ENCODE measurements around the gene NOVA1.
"Not testable (repeated sequence)": the region's sequence is repeated elsewhere in the genome, so short reads cannot be mapped to it uniquely, and the experiment has no call there.

NOVA1 gene, protein sequence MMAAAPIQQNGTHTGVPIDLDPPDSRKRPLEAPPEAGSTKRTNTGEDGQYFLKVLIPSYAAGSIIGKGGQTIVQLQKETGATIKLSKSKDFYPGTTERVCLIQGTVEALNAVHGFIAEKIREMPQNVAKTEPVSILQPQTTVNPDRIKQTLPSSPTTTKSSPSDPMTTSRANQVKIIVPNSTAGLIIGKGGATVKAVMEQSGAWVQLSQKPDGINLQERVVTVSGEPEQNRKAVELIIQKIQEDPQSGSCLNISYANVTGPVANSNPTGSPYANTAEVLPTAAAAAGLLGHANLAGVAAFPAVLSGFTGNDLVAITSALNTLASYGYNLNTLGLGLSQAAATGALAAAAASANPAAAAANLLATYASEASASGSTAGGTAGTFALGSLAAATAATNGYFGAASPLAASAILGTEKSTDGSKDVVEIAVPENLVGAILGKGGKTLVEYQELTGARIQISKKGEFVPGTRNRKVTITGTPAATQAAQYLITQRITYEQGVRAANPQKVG

DNA sequence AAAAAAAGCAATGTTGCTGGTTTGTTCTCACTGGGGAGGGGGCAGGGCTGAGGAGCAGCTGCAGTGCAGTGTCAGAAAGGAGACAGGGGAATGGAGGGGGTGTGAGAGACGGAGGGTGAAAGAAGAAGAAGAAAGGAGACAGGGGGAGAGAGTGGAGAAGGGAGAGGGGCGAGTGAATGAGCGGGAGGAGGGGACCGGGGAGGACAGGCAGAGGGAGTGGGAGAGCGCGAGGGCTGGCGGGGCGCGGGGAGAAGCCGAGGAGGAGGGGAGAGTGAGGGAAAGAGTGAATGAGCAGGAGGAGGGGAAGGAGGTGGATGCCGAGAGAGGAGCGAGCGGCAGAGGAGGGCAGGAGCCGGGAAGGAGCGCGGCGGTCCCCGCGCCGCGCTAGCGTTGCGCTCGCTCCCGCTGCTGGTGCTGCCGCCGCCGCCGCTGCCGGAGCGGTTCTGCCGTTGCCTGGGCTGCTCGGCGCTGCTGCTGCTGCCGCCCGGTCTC is at the start of gene NOVA1:
TSS of gene NOVA1 (minus strand) at position 445 of the 492 bp plus-strand sequence. CDS start 597 bp downstream, outside the sequence.
- H3K4me3 ChIP-seq (ENCODE audit: low read depth, low read length), result peak within 1 kb of the TSS; percentile 89

DNA sequence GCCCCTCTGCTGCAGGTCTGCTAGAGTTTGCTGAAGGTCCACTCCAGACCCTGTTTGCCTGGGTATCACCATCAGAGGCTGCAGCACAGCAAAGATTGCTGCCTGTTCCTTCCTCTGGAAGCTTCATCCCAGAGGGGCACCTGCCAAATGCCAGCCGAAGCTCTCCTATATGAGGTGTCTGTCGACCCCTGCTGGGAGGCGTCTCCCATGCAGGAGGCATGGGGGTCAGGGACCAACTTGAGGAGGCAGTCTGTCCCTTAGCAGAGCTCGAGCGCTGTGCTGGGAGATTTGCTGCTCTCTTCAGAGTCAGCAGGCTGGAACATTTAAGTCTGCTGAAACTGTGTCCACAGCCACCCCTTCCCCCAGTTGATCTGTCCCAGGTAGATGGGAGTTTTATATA is 47.2 kb upstream of the NOVA1 start:
- not testable (repeated sequence) for H3K4me3 ChIP-seq (ENCODE audit: low read depth, low read length)

DNA sequence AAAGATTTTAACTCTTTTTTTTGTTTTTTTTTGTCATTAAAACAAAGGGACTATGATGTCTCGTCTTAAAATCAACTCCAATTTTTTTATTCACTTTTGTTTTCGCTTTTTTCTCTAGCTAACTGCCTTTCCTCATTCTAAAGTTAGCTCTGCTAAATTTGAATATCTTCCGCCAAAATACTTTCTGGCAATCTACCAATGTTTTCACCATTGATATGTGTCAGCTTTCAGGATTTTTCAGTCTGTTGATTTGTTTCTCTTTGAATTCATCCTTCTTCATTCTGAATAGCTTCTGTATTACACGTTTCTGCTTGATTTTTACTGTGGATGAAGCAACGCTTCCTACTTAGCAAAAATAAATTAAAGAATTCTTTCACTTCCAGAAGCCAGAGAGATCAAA is 38.7 kb upstream of the NOVA1 start:
- no peak overlapping the region for H3K4me3 ChIP-seq (ENCODE audit: low read depth, low read length)

DNA sequence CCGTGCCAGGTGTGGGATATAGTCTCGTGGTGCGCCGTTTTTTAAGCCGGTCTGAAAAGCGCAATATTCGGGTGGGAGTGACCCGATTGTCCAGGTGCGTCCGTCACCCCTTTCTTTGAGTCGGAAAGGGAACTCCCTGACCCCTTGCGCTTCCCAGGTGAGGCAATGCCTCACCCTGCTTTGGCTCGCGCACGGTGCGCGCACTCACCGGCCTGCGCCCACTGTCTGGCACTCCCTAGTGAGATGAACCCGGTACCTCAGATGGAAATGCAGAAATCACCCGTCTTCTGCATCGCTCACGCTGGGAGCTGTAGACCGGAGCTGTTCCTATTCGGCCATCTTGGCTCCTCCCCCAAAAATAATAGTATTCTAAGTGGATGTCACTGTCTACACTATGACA is 37.1 kb upstream of the NOVA1 start:
- not testable (repeated sequence) for H3K4me3 ChIP-seq (ENCODE audit: low read depth, low read length)

DNA sequence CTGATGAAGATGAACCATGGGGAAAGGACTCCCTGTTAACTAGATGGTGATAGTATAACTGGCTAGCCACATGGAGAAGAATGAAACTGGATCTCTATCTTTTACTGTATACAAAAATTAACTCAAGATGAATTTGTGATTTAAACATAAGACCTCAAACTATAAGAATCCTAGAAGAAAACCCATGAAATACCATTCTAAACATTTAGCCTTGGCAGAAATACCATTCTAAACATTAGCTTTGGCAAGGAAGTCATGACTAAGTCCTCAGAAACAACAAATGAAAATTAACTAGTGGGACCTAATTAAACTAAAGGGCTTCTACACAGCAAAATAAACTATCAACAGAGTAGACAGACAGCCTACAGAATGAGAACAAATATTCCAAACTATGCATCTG is 28.4 kb upstream of the NOVA1 start:
- no peak overlapping the region for H3K4me3 ChIP-seq (ENCODE audit: low read depth, low read length)

DNA sequence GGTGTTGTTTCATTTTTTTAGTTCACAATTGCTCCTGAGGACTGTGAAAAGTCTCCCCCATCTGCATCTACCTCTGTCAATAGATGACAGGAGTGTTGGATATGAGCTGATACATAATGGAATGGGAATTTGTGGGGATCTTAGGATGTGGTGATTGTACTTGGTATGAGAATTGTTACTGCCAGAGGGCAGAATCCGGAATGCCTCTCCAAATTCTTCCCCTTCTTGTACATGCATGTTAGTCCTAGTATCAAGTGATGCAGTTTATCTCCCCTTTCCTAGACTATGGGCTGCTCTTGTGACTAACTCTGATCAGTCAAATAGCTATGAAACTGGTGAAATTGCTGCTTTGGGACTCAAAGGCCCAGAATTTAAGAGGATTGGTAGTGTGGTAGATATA is 24.8 kb upstream of the NOVA1 start:
- H3K4me3 ChIP-seq (ENCODE audit: low read depth, low read length), result no peak overlapping the region

DNA sequence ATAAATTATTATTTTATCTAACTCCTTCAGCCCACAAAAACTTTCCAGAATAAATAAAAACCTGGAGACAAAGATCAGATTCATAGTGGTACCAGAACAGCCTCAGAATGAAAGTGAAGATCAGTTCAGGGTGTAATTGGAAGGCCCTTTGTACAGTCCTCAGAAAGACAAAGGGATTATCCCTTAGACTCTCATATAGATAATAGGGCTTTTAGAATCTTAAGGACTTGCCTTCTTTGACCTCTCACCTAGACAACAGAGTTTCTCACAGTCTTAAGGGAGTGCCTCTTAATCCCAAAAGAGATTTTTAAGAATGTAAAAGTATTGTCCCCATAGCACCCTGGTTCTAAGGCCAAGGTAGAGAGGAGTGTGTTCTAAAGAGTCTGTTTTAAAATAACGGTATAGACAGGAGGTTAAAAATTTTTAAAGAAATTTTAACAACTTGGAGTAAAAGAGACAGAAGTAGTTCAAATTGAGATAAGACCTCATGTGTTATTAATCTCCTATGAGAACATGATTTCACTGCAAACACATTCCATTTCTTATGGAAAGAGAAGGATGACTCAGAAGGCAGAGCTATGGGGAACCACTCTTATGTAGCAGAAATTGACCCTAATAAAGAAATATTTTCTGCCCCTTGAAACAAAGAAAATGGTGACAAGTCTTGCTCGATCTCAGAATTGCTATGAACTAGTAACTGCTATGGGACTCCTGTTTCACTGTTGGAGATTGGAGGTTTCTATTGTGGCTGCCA is 24.2 kb upstream of the NOVA1 start:
- no peak overlapping the region for H3K4me3 ChIP-seq (ENCODE audit: low read depth, low read length)

DNA sequence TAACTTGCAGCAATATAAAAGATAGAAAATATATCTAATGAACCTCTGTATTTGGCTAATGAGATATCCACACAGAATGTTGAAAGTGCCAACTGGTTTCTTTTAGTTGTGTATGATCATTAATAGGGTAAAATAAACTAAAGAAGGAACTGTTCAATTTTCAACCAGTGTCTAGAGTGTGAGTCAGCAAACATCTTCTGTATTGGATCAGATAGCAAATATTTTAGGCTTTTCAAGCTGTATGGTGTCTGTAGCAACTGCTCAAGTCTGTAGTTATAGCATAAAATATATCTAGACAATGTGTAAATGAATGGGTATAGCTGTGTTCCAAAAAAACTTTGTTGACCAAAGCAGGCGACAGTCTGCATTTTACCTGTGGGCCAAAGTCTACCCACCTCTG is 23.5 kb upstream of the NOVA1 start:
- H3K4me3 ChIP-seq (ENCODE audit: low read depth, low read length), result no peak overlapping the region

DNA sequence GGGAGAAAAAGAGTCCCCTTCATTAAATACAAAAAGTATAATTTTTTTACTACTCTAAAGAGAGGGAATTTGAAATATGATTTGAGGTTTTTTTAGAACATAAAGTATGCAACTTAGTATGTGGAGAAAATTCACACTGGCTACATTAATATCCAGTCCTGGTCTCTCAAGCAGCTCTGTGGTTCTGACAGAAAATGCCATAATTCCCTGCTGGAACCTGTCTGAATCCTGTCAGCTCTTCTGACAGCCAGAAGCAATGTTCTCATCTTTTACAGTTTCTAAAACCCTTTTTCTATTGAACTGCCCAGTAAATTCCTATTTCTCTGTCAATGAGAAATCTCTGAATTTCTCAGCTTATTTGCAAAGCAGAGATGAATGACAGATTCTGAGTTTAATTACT is 13.4 kb upstream of the NOVA1 start:
- no peak overlapping the region for H3K4me3 ChIP-seq (ENCODE audit: low read depth, low read length)

DNA sequence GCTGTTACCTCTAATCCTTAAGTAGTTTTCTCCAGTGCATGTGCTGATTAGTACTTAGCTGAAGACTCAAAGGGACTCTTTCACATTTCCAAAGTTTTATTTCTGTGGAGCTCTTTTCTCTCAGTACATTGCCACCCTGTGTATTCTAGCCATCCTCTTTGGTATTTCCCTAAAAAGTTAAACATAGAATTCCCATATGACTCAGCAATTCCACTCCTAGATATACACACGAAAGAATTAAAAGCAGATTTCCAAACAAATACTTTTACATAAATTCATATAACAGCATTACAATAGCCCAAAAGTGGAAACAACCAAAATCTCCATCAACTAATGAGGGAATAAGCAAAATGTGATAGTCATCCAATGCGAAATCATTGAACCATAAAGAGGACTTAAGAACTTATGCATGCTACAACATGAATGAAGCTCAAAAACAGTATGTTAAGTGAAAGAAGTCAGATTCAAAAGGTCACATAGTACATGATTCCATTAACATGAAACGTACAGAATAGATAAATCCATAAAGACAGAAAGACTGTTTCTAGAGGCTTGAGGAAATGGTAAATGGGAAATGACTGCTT is 9.0 kb upstream of the NOVA1 start:
- no peak overlapping the region for H3K4me3 ChIP-seq (ENCODE audit: low read depth, low read length)

DNA sequence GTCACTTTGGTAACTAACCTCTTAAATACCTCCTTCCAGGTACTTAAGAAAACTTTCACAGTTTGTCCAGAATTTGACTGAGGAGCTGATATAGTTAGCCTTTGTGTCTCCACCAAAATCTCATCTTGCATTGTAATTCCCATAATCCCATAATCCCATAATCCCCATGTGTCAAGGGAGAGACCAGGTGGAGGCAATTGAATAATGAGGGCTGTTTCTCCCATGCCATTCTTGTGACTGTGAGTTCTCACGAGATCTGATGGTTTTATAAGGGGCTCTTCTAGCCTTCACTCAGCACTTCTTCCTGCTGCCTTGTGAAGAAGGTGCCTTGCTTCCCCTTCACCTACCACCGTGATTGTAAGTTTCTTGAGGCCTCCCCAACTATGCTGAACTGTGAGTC is 7.8 kb upstream of the NOVA1 start:
- no peak overlapping the region for H3K4me3 ChIP-seq (ENCODE audit: low read depth, low read length)

DNA sequence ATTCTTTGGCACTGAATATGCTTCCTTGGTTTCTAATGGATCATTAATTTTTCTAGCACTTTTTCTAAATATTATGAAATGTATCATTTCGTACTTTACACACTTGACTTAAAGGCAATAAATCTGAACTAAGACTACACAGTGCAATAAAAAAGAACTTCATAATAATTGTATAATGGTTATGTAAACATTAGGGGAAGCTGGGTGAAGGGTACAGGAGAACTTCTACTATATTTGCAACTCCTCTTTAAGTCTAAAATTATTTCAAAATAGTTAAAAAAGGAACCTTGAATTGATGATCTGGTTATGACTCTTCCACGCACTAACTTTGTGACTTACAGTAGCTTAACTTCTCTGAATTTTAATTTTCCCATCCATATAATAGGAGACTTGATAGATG is 5.1 kb upstream of the NOVA1 start:
- no peak overlapping the region for H3K4me3 ChIP-seq (ENCODE audit: low read depth, low read length)

DNA sequence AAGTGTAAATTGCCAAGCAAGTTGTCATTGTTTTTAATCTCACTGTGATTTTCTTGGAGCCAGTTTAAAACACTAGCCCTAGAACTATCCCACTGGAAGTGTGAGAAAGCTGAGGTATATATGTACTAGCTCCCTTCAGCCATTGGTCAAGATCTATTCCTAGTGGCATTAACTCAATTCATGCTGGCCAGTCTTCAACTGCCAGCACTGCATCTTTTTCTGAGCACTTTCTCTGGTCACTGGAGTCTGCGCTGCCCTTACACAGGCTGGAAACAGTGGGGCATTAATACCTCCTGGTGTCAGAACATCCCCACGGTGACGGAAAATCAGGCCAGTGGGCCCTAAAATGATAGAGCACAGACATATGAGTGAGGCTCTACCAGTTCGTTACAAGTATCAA is 4.0 kb upstream of the NOVA1 start:
- H3K4me3 ChIP-seq (ENCODE audit: low read depth, low read length), result no peak overlapping the region

DNA sequence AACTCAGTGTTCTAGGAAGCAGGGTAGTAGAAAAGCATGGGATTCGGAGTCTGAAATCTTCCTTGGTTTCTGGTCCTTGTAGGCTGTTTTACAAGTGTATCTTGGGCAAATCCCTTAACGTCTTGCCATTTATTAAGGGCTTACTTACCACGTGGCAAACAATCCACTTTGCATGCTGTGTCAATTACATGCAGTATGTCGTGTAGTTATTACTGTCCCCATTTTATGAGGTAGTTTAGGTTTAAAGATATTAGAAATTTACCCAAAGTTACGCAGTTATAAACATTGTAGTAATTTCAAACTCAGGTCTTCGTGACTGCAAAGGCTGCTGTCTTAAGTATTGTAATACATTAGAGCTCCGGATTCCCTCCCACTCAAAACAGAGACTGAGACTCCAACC is 1.5 kb upstream of the NOVA1 start:
- no peak overlapping the region for H3K4me3 ChIP-seq (ENCODE audit: low read depth, low read length)

DNA sequence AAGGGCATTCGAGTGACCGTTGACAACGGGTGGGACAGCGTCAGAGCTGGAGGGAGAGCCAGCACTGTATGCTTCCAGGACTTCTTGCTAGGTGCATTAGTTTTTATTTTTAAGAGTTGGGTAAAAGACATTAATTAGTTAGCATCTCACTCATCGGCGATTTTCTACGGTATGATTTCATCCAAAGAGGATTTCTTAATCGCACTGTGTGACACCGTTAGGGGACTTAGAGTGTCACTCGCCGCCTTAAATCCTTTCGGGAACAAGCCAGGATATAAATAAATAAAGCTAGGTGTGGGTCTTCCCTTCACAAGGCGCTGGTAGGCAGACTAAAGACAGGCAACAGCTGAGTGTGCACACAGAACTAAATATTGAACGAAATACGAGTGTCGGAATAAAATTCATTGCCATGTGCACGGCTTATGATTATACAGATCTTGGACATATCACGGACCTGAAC is 869 bp upstream of the NOVA1 start:
- H3K4me3 ChIP-seq (ENCODE audit: low read depth, low read length), result peak overlapping the region; percentile 82

DNA sequence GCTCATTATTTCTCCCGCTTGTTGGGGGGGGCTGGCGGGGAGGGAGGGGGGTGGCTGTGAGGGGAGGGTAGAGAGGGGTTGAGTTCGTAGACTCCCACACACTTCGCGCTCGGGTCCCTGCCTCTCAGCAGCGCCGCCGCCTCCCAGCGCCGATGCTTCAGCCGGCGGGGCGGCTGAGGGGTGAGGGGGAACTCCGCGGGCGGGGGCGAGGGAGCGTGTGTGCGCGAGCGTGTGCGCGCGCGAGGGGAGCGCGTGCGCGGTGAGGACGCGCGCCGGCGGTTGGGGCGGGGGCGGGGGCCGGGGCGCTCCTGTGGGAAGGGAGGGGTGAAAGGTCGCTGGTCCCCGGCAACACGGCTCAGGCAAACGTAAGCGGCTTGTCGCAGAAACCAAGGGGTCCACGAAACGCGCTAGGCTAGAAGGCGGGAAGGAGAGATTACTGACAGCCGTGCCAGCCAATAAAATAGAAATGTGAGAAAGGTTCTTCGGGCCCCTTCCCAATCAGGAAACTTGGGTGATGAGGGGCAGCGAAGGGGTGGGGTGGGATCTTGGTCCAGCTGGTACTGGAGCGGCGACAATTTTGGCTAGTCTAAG is 343 bp upstream of the NOVA1 start:
- peak overlapping the region; percentile 82 for H3K4me3 ChIP-seq (ENCODE audit: low read depth, low read length)

DNA sequence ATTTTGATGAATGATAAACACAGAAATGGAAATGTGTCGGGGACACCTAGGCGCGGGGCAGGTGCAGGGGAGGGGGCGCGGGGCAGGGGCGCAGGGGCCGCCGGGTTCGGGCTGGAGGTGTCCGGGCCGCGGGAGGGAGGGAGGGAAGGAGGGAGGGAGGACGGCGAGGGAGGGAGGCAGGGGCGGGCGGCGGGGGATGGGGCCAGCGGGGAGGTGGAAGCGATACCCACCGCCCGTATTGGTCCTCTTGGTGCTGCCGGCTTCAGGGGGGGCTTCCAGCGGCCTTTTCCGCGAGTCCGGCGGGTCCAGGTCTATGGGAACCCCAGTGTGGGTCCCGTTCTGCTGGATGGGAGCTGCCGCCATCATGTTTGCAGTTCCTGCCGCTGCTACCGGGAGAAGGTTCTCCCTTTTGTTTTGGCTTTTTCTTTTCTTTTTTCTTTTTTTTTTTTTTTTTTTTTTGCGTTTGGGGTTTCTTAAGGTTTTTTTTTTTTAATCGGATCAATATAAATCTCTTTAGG is 703 bp downstream of the NOVA1 start:
- peak overlapping the region; percentile 89 for H3K4me3 ChIP-seq (ENCODE audit: low read depth, low read length)

DNA sequence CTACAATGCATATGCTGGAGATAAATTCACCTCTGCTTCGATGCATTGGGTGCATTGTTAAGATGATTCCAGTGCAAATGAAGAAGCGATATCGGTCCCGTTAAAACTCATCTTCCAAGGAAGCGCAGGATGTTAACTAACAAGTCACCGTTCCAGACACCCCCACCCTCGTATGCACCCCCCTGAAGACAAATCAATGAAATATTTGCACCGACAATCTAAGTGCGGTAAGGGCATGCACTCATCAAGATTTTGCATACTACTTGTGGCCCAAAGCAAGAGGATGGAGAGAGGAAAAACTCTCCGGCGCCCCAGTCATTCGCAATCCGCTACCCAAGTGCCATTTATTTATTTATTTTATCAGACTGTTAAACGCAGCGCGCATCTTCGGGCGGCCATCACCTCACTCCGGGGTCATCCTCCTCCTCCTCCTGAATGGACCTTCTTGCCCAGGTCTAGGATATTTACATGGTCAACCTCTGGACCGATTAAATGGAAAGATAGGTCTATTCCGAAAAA is 1.2 kb downstream of the NOVA1 start:
- H3K4me3 ChIP-seq (ENCODE audit: low read depth, low read length), result peak overlapping the region; percentile 89

DNA sequence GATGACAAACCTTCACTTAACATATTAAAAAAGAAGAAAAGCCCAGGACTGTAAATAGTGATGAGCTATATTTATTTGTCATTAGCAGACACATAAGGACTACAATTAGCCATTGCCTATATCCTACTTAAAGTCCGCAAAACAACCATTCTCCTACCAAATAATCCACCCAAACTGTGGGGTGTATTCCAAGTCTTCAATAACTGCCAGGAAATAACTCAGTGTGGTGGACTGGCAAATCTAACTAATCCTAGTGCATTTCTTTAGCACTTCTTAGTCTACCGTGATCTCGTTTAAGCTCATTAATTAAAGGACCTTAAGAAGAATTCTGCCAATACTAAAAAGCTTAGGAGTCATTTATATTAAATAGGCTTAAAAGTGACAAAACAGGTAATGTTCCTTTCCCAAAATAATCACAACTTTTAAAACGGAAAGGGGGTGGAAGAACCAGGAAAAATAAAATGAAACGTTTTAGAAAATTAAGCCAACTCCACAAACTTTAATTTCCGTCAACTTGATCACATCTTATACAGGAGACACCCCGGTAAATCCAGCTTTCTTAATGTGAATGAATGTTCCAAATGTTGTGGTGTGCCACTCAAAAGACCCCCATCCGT is 1.8 kb downstream of the NOVA1 start:
- peak overlapping the region; percentile 89 for H3K4me3 ChIP-seq (ENCODE audit: low read depth, low read length)
